HL-60 (cell line): Measurements from ENCODE around the gene SLC38A4.

Source experiments
- DNase-seq, 2 experiments: peaks; one replicate each; pipeline ENCODE4 v3.0.0-alpha.2; 2010 to 2020; ENCODE audit warnings: low read depth in 1 of 2, low spot score in 1 of 2
- H3K27ac ChIP-seq: fragments of 250-450 bp; sonication (Bioruptor Pico); replicated peaks from 2 replicates; pipeline ENCODE4 v1.5.1; 2020; ENCODE audit warnings: mild to moderate bottlenecking, moderate library complexity
- H3K27me3 ChIP-seq: fragments of 250-450 bp; sonication (Bioruptor Pico); 2 replicates; pipeline ENCODE4 v1.5.1; 2021; ENCODE audit warnings: mild to moderate bottlenecking, moderate library complexity; ENCODE audit not compliant: insufficient read depth, poor library complexity, severe bottlenecking
- H3K4me3 ChIP-seq: replicated peaks from 2 replicates; pipeline ENCODE4 v1.5.1; 2011; ENCODE audit warnings: mild to moderate bottlenecking, control low read depth, low read length; ENCODE audit not compliant: insufficient read depth
- CTCF ChIP-seq: IDR thresholded peaks from one replicate; pipeline ENCODE4 v1.5.1; 2011; ENCODE audit warnings: low read length, control low read depth, inconsistent platforms; ENCODE audit not compliant: insufficient read depth
- GABPA ChIP-seq: IDR thresholded peaks from 2 replicates; pipeline ENCODE4 v1.6.1; 2012; ENCODE audit warnings: low read depth
- POLR2AphosphoS5 ChIP-seq: IDR thresholded peaks from 2 replicates; pipeline ENCODE4 v1.6.1; 2012; ENCODE audit warnings: low read depth
- REST ChIP-seq: IDR thresholded peaks from 2 replicates; pipeline ENCODE4 v1.6.1; 2012; ENCODE audit warnings: low read depth; ENCODE audit not compliant: insufficient replicate concordance
- SPI1 ChIP-seq: IDR thresholded peaks from 2 replicates; pipeline ENCODE4 v1.6.1; 2012; ENCODE audit warnings: low read depth, mild to moderate bottlenecking, borderline replicate concordance

SLC38A4 gene

GRCh38 chr12:46779879-46780278, 45.9 kb downstream of the SLC38A4 start:
- Histone ChIP-seq H3K4me3 (no peak overlapping the region), H3K27ac (no peak overlapping the region), H3K27me3 (peaks cover 4% of the 10 kb centered on the region)
- DNase-seq = no peak
- no peak for TF ChIP-seq REST
- TF ChIP-seq GABPA = no peak
- TF ChIP-seq SPI1 = no peak
- TF ChIP-seq CTCF = no peak
- no peak for TF ChIP-seq POLR2AphosphoS5

- no peak for TF ChIP-seq REST
- no peak for TF ChIP-seq CTCF
- TF ChIP-seq POLR2AphosphoS5 = no peak
- no peak for TF ChIP-seq GABPA
- no peak for TF ChIP-seq SPI1
- no peak overlapping the region for H3K4me3 ChIP-seq
- no peak for DNase-seq
- H3K27ac ChIP-seq = no peak overlapping the region
- peaks cover 4% of the 10 kb centered on the region for H3K27me3 ChIP-seq
These were observed 46.7 kb downstream of the SLC38A4 start for GRCh38 chr12:46779063-46779462.

GRCh38 chr12:46778415-46778814, 47.4 kb downstream of the SLC38A4 start:
- TF ChIP-seq GABPA (no peak), POLR2AphosphoS5 (no peak), REST (no peak), CTCF (no peak), SPI1 (no peak)
- Histone ChIP-seq H3K27ac (no peak overlapping the region), H3K27me3 (peaks cover 4% of the 10 kb centered on the region), H3K4me3 (no peak overlapping the region)
- DNase-seq = no peak
